Trophoblast cell (in vitro differentiated cells and primary cell): Measurements from ENCODE around the gene RNF167.

Experiments
- DNase-seq, 2 donors: peaks; one replicate each; pipeline ENCODE4 v3.0.0-alpha.2; 2016
- H2AFZ ChIP-seq: 2 replicates; pipeline ENCODE4 v1.6.1; 2013; ENCODE audit warnings: low read length, moderate library complexity, mild to moderate bottlenecking; ENCODE audit not compliant: insufficient read depth, poor library complexity
- H2AK5ac ChIP-seq: 2 replicates; pipeline ENCODE4 v1.6.1; 2013; ENCODE audit warnings: mild to moderate bottlenecking, low read length
- H2BK120ac ChIP-seq: 2 replicates; pipeline ENCODE4 v1.6.1; 2013; ENCODE audit warnings: low read length, mild to moderate bottlenecking, moderate library complexity; ENCODE audit not compliant: insufficient read depth, poor library complexity
- H2BK12ac ChIP-seq: 2 replicates; pipeline ENCODE4 v1.6.1; 2013; ENCODE audit warnings: mild to moderate bottlenecking, low read length, moderate library complexity
- H2BK5ac ChIP-seq: 2 replicates; pipeline ENCODE4 v1.6.1; 2013; ENCODE audit warnings: low read length, low read depth, moderate library complexity, mild to moderate bottlenecking; ENCODE audit not compliant: poor library complexity
- H3K14ac ChIP-seq: 2 replicates; pipeline ENCODE4 v1.6.1; 2013; ENCODE audit warnings: mild to moderate bottlenecking, low read length
- H3K18ac ChIP-seq: 2 replicates; pipeline ENCODE4 v1.6.1; 2013; ENCODE audit warnings: mild to moderate bottlenecking, low read length
- H3K23ac ChIP-seq: 2 replicates; pipeline ENCODE4 v1.6.1; 2013; ENCODE audit warnings: low read length
- H3K27ac ChIP-seq: 2 replicates; pipeline ENCODE4 v1.5.1; 2013; ENCODE audit warnings: low read depth, mild to moderate bottlenecking, inconsistent platforms, low read length, moderate library complexity
- H3K27me3 ChIP-seq: 2 replicates; pipeline ENCODE4 v1.6.1; 2013; ENCODE audit warnings: inconsistent platforms, mild to moderate bottlenecking, low read length, moderate library complexity; ENCODE audit not compliant: insufficient read depth
- H3K36me3 ChIP-seq, 2 experiments: 1 replicate in 1 of 2; 2 replicates in 1 of 2; pipeline ENCODE4 v1.6.1; 2013; ENCODE audit warnings: low read length in 2 of 2, mild to moderate bottlenecking in 2 of 2, moderate library complexity in 1 of 2; ENCODE audit not compliant: insufficient read depth in 2 of 2, control insufficient read depth in 1 of 2
- H3K4ac ChIP-seq: 2 replicates; pipeline ENCODE4 v1.6.1; 2013; ENCODE audit warnings: low read depth, mild to moderate bottlenecking, low read length, moderate library complexity
- H3K4me1 ChIP-seq, 2 experiments: 1 replicate in 1 of 2; 2 replicates in 1 of 2; pipeline ENCODE4 v1.6.1; 2013; ENCODE audit warnings: low read length in 2 of 2, mild to moderate bottlenecking in 2 of 2, moderate library complexity in 1 of 2; ENCODE audit not compliant: insufficient read depth in 2 of 2, control insufficient read depth in 1 of 2
- H3K4me2 ChIP-seq: 2 replicates; pipeline ENCODE4 v1.6.1; 2013; ENCODE audit warnings: inconsistent platforms, mild to moderate bottlenecking, low read length, moderate library complexity
- H3K4me3 ChIP-seq: 2 replicates; pipeline ENCODE4 v1.5.1; 2013; ENCODE audit warnings: mild to moderate bottlenecking, low read depth, low read length, inconsistent platforms
- H3K79me1 ChIP-seq: one replicate; pipeline ENCODE4 v1.6.1; 2013; ENCODE audit warnings: low read length
- H3K79me2 ChIP-seq: 2 replicates; pipeline ENCODE4 v1.6.1; 2013; ENCODE audit warnings: low read length, mild to moderate bottlenecking; ENCODE audit not compliant: control insufficient read depth, insufficient read depth, poor library complexity
- H3K9ac ChIP-seq: 2 replicates; pipeline ENCODE4 v1.6.1; 2013; ENCODE audit warnings: mild to moderate bottlenecking, low read length
- H3K9me3 ChIP-seq: 2 replicates; pipeline ENCODE4 v1.6.1; 2013; ENCODE audit warnings: low read depth, mild to moderate bottlenecking, control low read depth, inconsistent platforms, low read length; ENCODE audit not compliant: insufficient read depth
- H4K12ac ChIP-seq: 2 replicates; pipeline ENCODE4 v1.6.1; 2013; ENCODE audit warnings: low read depth, mild to moderate bottlenecking, low read length, moderate library complexity
- H4K8ac ChIP-seq: 2 replicates; pipeline ENCODE4 v1.6.1; 2013; ENCODE audit warnings: low read depth, mild to moderate bottlenecking, low read length, moderate library complexity
- H4K91ac ChIP-seq: one replicate; pipeline ENCODE4 v1.6.1; 2013; ENCODE audit warnings: low read depth, mild to moderate bottlenecking, low read length, moderate library complexity
- WGBS: extraction: QIAGEN DNeasy Blood & Tissue Kit; methylation state at CpG from one replicate; pipeline ENCODE4 v1.1.7; 2013; ENCODE audit warnings: missing lambda C conversion rate; ENCODE audit not compliant: insufficient read length, insufficient coverage; ENCODE audit errors: extremely low coverage; 5-methylcytosine and 5-hydroxymethylcytosine counted together

Gene RNF167

DNA sequence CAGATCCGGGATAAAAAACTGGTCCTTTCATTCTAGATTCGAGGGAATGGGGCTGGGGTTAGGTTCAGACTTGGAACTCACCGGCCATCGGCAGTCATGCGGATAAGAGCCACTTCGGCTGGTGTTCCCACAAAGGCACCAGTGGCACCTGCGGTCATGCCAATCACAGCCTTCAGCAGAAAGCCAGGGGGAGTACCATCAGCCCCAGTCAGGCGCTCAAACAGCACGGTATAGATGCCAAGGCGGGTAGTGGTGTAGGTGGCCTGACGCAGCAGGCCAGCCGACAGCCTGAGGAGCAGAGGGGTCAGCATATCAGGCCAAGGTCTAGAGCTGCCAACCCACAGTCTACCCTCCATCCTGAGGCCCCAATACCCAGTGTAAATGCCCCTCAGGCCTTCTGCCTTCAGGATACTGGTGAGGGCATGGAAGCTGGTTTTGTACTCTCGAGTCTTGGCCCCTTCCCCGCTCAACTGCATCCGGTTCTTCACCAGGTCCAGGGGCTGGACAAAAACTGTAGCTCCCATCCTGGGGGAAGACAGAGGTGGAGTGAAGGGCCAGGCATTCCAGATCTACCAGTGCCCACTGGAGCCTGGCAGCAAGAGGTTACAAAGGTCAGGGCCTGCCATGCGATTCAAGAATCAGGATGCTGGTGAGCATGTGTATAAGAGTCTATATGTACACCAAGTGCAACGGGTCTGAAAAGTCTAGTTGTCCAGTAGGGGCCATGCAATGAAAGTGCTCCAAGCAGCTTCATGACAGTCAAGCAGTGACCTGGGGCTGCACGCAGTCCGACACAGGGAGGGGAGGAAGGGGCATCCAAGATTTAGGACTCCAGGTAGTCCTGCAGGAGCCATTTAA lies 1.2 kb upstream of the RNF167 start:
- Histone ChIP-seq H3K4me2 (peak overlapping the region; percentile 93), H3K79me2 (peaks cover 18% of the 10 kb centered on the region), H2AFZ (peak overlapping the region; percentile 21), H3K23ac (no peak overlapping the region), H3K27me3 (no peaks in the 10 kb centered on the region), H4K12ac (peak overlapping the region; percentile 89), H2BK12ac (no peak overlapping the region), H3K9me3 (no peaks in the 10 kb centered on the region), H3K4ac (peak overlapping the region; percentile 56), H3K18ac (peak overlapping the region; percentile 77), H3K27ac (peak overlapping the region; percentile 97), H3K79me1 (peaks cover 15% of the 10 kb centered on the region), H2BK120ac (peak overlapping the region; percentile 84), H2BK5ac (peak overlapping the region; percentile 62), H3K36me3 (peaks cover 38 to 45% of the 10 kb centered on the region in 2 experiments), H3K4me1 (peaks cover 8 to 12% of the 10 kb centered on the region in 2 experiments), H3K9ac (peak overlapping the region; percentile 95), H3K4me3 (peak overlapping the region; percentile 85), H3K14ac (peak overlapping the region; percentile 62), H2AK5ac (peak overlapping the region; percentile 65), H4K91ac (peak overlapping the region; percentile 90), H4K8ac (peak overlapping the region; percentile 94)
- no CpG with 5 or more reads among the region's 19 CpGs for WGBS
- no peak for DNase-seq

DNA sequence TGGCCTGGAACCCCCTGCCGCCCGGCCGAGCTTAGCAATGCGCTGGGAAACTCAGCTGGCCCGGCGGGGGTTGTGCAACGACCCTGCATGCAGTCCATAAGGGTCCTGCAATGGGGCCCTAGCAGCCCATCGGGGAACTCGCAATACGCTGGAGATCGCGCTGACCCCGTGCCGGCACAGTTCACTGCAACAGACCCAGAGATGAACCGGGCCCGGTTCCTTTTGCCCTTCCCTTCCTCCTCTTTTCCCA lies 597 bp upstream of the RNF167 start:
- Histone ChIP-seq H2BK12ac (no peak overlapping the region), H3K9ac (peak overlapping the region; percentile 95), H3K79me1 (peaks cover 13% of the 10 kb centered on the region), H3K4me2 (peak overlapping the region; percentile 93), H2AK5ac (peak overlapping the region; percentile 11), H4K12ac (peak overlapping the region; percentile 89), H3K23ac (no peak overlapping the region), H3K14ac (peak overlapping the region; percentile 62), H3K9me3 (no peaks in the 10 kb centered on the region), H3K18ac (peak overlapping the region; percentile 77), H3K27ac (peak overlapping the region; percentile 97), H2BK5ac (peak overlapping the region; percentile 62), H2AFZ (peak overlapping the region; percentile 53), H3K4ac (peak overlapping the region; percentile 56), H3K79me2 (peaks cover 18% of the 10 kb centered on the region), H2BK120ac (peak overlapping the region; percentile 84), H3K27me3 (no peaks in the 10 kb centered on the region), H4K91ac (peak overlapping the region; percentile 90), H4K8ac (peak overlapping the region; percentile 94), H3K4me1 (peaks cover 8 to 12% of the 10 kb centered on the region in 2 experiments), H3K36me3 (peaks cover 37 to 50% of the 10 kb centered on the region in 2 experiments), H3K4me3 (peak overlapping the region; percentile 85)
- peak in 1 of 2 donors; percentile 58 for DNase-seq
- no CpG with 5 or more reads among the region's 16 CpGs for WGBS

DNA sequence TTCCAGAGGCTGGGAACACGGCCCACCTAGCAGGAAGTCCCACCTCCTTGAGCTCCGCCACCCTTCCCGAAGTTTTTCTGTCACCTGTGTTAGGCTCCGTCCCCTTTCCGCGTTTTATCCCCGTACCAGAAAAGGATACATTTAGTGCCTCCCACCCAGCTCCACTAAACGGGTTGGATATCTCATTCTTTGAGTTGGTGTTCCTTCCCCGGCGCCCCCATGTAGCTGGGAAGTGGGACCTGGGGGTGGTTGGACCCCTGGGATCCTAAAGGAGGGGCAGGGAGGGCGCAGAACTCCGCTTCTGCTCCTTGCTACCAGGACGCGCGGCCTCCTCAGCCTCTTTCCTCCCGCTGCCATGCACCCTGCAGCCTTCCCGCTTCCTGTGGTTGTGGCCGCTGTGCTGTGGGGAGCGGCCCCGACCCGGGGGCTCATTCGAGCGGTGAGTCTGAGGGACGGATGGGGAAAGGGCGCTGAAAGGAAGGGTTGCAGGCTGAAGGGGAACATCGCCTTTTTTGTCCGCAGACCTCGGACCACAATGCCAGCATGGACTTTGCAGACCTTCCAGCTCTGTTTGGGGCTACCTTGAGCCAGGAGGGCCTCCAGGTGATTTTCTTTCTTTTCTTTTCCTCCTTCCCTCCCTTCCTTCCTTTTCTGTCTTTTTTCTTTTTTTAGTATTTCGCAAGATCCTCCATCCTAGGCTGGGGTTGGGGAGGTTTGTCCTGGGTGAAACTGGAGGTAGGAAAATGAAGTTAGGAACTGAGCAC lies 669 bp downstream of the RNF167 start:
- H3K27ac ChIP-seq = peak overlapping the region; percentile 97
- WGBS = no CpG with 5 or more reads among the region's 29 CpGs
- H3K23ac ChIP-seq = no peak overlapping the region
- peak overlapping the region; percentile 80 for H3K18ac ChIP-seq
- H3K4me1 ChIP-seq = peaks cover 20 to 24% of the 10 kb centered on the region in 2 experiments
- peak overlapping the region; percentile 87 for H4K12ac ChIP-seq
- no peaks in the 10 kb centered on the region for H3K27me3 ChIP-seq
- peak overlapping the region; percentile 20 for H2AFZ ChIP-seq
- no peaks in the 10 kb centered on the region for H3K9me3 ChIP-seq
- H3K36me3 ChIP-seq = peaks cover 48 to 62% of the 10 kb centered on the region in 2 experiments
- peak overlapping the region; percentile 55 for H2BK5ac ChIP-seq
- peak overlapping the region; percentile 81 for H2BK120ac ChIP-seq
- peak overlapping the region; percentile 85 for H3K4me3 ChIP-seq
- peak overlapping the region; percentile 93 for H3K4me2 ChIP-seq
- peak overlapping the region; percentile 90 for H3K4ac ChIP-seq
- H4K91ac ChIP-seq = peak overlapping the region; percentile 88
- H2BK12ac ChIP-seq = peak overlapping the region; percentile 38
- peak overlapping the region; percentile 91 for H3K9ac ChIP-seq
- peak overlapping the region; percentile 92 for H4K8ac ChIP-seq
- peaks cover 18% of the 10 kb centered on the region for H3K79me2 ChIP-seq
- peaks cover 13% of the 10 kb centered on the region for H3K79me1 ChIP-seq
- H3K14ac ChIP-seq = peak overlapping the region; percentile 95
- peak overlapping the region; percentile 95 for H2AK5ac ChIP-seq
- no peak for DNase-seq

DNA sequence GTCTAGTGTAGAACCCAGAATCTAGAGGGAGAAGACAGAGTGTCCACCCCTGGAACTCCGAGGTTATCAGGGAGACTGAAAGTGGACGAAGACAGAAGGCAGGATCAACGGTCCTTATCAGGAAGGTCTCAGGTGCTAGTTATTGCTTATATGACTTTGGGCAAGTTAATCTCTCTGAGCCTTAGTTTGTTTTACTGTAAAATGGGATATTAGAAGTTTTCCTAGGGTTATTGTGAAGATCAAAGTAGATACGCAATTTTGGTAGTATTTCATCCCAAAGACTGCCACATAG lies 1.2 kb downstream of the RNF167 start:
- no peak overlapping the region for H2BK12ac ChIP-seq
- H3K4me3 ChIP-seq = peak overlapping the region; percentile 85
- DNase-seq = no peak
- H3K27me3 ChIP-seq = no peaks in the 10 kb centered on the region
- no peak overlapping the region for H4K12ac ChIP-seq
- peaks cover 13% of the 10 kb centered on the region for H3K79me1 ChIP-seq
- no peaks in the 10 kb centered on the region for H3K9me3 ChIP-seq
- no peak overlapping the region for H4K8ac ChIP-seq
- H3K23ac ChIP-seq = no peak overlapping the region
- no peak overlapping the region for H2BK120ac ChIP-seq
- H3K4ac ChIP-seq = peak overlapping the region; percentile 90
- no CpG with 5 or more reads among the region's 4 CpGs for WGBS
- H3K4me2 ChIP-seq = peak overlapping the region; percentile 93
- no peak overlapping the region for H2AFZ ChIP-seq
- no peak overlapping the region for H3K18ac ChIP-seq
- no peak overlapping the region for H3K27ac ChIP-seq
- H3K4me1 ChIP-seq = peaks cover 22 to 29% of the 10 kb centered on the region in 2 experiments
- H3K9ac ChIP-seq = peak overlapping the region; percentile 91
- peaks cover 50 to 66% of the 10 kb centered on the region in 2 experiments for H3K36me3 ChIP-seq
- H2BK5ac ChIP-seq = no peak overlapping the region
- peaks cover 18% of the 10 kb centered on the region for H3K79me2 ChIP-seq
- H4K91ac ChIP-seq = no peak overlapping the region
- H2AK5ac ChIP-seq = no peak overlapping the region
- no peak overlapping the region for H3K14ac ChIP-seq
